Activated CD4-positive, alpha-beta T cell treated with anti-CD3 and anti-CD28 coated beads, Interleukin-2, Interleukin-6, amounts not matched to agents 100 ng/mL and 50 ng/mL, durations not matched to agents 16 hours and 8 hours (primary cell): ENCODE data around the gene FAT1.
A peak's percentile ranks its signal among the peaks of the same experiment; 100 is the strongest.

ENCODE experiments used
- DNase-seq: peaks from one replicate; pipeline ENCODE4 v3.0.0-alpha.2; 2020

FAT1 gene

DNA sequence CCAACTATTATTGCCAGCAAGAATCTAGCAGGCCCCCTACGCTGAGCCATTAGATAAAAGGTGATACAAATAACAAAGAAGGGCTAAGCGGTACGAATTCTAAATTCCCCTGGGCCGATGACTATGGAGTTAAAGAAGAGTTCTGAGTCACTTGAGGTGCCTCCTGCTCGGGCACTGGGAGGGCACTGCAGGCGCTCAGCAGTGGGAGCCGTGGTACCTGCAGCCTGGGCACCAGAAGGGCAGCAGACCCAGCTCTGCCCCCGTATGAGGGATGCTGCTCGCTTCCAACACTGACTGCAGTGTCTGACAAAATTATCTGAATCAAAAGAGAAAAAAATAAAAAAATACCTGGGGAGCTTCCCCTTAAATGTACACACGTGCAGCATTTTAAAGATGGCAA lies 124.2 kb downstream of the FAT1 start:
- DNase-seq: no peak

DNA sequence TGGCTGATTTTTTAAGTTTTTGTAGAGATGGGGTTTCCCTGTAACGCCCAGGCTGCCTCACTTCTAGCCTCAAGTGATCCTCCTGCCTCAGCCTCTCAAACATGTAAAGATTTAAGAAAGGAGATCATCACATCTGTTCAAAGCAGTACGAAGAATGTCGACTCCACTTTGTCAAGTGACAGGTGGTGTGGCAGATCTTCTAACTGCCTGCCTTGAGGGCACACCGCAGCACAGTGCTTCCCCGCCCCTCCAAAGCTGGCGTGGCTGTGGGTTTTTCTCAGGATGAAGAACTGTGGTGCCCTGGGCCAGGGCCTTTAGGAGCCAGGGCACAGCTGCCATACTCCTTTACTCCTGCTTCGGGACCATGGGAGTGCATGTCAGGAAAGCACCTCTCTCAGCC lies 125.0 kb downstream of the FAT1 start:
- no peak for DNase-seq

DNA sequence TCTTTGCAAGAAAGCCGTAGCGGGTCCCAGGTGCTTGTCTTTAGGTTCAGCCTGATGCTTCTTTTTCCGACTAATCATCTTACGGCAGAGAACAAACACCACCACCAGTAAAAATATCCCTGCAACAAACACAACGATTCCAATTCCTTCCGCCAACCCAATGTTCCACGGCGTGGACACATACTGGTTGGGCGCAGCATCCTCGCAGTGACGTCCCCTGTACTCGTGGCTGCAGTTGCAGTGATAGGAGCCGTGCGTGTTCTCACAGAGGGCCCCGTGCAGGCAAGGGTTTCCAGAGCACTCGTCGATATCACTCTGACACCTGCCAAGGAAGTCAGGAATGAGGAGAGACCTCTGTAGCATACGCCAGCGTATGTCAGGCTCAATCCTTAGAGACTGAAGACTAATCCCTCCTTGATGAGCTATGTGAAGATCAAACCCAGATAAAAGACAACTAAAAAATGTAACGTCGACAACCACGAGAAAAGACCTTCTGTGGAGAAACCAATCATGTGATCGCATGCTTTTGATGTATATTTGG lies 126.7 kb downstream of the FAT1 start:
- no peak for DNase-seq

DNA sequence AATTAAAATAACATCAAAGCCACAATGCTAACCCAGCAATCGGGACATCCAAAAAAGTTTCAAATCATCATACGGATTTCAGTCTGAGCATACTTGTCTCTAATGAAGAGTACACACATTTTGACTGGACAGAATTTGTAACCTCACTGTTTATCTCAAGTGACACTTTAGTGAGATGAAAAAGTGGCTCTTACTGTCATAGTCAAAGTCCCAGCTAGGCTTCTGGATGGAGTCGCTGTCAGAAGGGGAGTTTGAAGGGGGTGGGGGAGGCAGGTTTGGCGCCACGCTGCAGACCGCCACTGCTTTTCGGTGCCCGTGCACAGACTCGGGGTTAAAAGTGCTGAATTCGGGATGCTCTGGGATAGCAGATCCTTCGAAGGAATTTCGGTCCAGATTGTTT lies 127.3 kb downstream of the FAT1 start:
- no peak for DNase-seq

DNA sequence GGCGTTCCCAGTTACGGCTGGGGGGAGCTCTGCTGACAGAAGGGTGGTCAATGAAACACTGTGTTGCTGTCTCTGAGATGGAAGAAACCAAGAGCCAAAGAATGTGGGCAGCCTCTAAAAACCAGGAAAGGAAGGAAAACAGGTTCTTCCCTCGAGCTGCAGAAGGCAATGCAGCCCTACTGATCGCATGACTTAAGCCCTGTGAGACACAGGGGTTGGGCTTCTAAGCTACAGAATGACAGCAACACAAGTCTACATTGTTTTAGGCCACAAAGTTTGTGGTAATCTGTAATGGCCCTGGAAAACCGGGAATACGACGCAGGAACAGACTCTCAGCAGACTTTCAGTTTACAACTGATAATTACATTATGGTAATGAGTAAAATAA lies 130.1 kb downstream of the FAT1 start:
- no peak for DNase-seq

DNA sequence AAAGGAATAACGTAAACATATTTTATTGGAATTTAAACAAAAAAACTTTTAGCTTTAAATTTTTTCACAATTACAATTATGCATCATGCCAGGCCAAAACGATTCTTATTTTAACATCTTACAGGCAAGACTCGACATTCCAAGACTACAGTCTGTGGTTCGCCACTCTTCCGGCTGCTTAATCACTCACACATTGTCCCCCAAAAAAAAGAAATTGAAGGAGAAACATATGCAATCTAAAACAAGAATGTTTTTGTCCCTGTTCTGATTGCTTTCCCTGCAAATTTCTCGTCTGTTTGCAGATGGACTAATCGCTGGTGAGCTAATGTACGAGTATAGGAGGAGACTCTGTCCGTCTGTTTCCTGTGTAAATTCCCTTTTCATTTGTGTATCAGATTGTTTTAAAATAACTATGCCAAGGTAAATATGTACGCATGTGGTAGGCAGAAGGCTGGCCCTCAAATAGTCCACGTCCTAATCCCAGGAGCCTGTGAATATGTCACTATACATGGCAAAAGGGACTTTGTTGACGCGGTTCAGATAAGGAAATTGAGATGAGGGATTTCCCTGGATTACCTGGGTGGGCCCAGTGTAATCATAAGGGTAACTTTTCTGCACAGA lies 130.6 kb downstream of the FAT1 start:
- no peak for DNase-seq

DNA sequence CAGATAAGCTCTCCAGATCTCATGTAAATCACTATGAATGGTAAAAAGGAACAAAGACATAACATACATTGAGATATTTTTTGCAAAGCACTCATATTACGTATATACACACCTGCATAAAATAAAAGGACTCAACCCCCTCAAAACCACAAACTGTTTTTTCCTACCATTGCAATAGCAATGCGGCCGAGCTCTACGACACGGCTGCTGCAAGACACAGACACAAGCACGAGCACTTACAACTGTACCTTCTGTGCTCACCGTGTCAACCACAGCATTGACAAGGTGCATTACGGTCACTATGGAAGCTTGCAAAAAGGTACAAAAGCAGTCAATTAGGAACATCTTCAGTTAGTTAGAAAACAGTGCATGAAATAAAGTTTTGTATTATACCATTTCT lies 131.2 kb downstream of the FAT1 start:
- no peak for DNase-seq

DNA sequence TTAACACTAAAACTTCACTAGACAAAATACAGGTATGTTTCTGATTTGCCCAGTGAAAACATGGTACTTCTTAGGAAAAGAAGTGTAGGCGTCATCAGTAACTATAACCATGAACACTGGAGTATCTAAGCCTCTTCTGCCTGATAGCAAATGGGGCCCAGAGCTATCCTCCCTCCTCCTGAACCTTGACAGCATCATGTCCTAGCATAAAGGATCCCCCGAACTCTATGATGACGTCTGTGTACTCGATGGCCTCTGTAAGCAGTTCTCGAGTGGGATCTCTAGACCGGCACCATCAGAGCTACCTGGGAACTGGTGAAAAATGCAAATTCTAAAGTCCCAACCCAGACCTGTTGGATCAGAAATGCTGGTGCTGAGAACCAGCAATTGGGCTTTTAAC lies 132.0 kb downstream of the FAT1 start:
- no peak for DNase-seq

DNA sequence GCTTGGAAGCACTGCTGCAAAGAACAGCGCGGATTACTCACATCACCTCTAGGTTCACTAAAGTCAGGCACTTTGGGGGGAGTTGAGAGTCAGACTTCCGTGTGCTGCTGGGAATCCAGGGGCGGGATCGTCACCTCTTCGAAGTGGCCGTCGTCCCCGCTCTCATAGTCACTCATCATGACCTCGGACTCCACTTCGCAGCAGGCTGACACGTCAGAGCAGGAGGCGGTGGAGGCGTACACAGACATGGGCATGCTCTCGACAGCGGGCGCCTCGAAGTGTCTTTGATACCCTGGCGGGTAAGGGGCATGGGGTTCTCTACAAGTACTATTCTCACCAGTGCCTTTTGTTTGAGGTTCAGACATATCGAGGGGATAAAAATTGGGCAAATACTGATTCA lies 135.2 kb downstream of the FAT1 start:
- no peak for DNase-seq

DNA sequence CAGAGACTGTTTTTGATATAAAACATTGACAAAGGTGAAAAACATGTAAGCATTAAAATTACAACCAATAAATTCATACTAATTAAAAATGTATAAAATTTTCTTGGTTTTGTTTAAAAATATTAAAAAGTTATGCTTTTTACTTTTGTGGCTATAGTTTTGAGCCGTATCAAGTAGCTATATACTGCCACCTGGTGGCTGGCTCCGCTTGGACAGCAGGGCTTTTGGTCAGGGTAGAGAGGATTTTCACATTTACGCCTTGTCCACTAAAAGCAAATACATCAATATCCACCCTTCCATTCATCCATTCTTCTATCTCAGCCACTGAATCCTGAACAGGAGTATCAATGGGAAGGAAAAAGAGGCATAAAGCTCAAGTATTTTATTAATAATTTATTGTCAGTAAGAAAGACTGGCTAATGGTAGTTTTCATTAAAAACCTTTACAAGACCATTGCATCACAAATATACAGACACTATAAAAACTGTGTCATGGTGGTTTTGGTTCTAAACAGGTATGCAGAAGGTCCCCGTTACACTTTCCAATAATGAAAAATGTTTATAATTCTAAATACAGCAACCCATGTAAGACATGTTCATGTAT lies 136.1 kb downstream of the FAT1 start:
- peak; percentile 63 for DNase-seq

DNA sequence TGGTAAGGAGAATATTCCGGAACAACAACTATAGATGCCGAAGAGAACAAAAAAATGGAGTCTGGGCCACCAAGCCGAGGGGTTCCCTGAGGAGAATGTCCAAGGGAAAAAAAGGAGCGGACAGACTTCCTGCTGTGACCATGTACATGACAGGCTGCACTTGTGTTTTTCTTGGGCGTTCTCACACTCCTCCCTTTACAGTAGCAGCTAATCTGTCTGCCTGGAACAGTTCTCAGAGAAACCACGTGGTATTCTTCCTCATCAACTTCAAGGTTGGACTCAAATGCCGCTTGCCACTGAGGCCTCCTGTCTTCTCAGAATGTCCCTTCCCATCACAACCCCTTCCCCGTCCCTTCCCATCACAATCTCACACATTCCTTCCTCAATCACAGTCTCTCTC lies 137.5 kb downstream of the FAT1 start:
- DNase-seq: no peak

DNA sequence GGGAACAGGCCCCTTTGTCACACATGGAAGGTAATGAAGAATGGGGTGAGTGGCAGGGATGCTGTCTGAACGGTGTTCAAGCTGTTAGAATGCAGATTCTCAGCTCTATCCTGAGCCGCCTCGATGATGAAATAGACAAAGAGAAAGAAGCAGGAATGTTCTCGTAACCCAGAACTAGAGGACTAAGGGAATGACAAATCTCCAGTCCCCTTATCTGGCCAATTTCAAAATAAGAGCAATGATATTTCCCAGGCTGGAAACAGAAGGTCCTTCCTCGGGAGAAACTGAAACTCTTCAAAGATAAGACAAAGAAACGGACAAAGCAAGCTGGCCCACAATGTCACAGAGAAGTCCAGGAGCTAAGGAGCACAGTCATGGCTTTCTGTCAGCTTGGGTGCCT lies 138.7 kb downstream of the FAT1 start:
- DNase-seq: no peak

DNA sequence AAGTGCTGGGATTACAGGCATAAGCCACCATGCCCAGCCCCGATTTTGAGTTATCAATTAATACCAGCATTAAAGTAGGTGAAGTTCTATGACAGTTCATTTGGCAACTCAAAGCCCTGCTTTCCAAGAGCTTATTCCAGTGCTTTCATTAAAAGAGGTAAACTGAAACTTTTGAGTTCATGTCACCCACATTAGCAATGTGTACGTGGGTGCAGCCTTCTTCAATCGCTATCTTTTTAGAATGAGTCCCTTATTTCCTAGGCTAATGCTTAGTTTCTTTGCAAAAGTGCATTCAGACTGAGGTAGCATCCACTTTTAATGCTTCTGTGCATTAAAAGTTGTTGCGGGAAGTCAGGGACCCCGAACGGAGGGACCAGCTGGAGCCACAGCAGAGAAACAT lies 142.2 kb downstream of the FAT1 start:
- DNase-seq: no peak

DNA sequence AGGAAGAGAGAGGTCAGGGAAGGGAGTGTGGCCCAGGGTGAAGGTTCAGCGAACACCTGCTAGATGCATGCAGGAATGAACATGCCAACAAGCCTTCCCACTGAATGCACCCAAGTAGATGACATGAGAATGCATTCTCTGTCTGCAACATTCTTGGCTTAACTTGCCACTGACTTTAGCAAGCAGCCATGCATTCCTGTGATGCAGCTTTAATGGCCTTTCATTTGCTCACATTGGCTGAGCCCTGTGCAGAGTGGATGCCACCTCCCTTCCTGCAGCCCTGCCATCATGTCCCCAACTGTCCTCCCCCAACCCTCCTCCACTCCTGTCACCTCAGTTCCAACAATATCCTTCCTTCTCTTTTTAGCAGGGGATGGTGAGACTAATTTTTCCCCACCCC lies 143.0 kb downstream of the FAT1 start:
- no peak for DNase-seq

DNA sequence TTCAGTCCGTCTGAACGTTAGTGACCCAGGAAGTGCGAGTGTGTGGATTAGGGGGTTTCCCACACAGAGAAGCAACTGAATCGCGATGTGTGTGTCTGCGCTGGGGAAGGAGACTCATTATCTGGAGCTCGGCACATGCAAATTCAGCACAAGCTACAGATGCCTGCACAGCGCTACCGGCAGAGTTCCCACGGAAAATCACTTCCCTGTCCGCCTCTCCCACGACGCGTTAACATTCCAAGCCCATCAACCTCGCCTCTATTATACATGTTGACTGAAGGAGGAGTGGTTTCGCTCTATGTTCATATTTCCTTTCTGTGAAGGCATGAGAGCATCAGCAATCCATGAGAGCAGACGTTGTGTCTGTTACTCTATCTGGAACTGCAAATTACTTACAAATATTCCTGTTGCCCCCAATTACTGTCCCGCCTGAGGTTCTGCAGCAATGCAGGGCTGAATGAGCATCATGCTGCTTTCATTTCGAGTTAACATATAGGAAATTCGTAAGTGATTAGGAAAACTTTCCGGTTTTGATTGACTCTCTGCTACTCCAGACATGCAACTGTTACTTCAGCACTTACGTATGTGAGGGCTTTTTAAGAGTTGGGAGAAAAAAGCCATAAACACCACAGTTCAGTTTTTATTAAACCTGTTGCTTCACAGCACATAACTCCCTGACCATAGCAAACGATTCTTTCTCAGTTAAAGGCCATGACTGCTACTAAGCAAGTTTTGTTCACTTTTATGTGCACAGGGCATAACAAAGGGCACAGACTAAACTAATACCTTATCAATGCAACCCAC lies 153.3 kb downstream of the FAT1 start:
- DNase-seq: no peak

DNA sequence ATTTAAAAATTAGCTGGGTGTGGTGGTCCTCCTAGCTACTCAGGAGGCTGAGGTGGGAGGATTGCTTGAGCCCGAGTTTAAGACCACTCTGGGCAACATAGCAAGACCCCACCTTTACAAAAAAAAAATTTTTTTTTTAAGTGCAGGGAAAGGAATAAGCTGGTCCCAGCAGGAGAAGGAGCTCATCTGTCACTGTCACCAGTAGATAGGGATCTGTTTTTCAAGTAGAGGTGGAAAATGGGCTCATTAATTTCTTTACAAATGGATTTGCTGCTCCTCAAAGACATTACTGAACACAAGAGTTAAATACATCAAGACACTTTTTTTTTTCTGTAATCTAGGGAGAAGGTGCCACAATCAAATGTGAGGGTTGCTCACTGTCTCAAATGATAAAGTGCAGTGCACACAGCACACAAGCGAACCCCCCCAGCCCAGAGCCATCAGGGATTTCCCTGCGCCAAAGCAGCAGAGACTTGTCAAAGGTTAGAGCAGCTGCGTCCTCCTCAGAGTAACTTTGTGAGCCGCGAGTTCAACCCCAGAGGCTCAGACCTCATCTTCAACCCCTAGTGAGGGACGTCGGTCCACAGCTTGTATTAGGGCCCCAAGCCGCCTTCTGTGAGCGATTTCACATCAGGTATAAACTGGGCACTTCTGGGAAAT lies 154.0 kb downstream of the FAT1 start:
- DNase-seq: no peak

DNA sequence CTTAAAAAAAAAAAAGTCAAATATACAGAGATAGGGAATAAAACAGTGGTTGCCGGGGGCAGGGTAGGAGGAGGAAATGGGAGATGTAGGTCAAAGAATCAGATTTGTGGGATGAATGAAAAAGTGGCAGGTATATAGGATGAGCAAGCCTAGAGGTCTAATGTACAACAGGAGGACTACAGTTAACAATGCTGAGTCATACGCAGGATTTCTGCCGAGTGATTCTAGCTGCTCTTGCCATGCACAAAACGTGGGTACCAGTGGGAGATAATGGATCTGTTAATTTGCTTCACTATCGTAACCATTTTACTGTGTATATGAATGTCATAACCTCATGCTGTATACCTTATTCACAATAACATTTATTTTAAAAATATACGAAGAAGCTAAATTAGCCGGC lies 157.6 kb downstream of the FAT1 start:
- DNase-seq: no peak

DNA sequence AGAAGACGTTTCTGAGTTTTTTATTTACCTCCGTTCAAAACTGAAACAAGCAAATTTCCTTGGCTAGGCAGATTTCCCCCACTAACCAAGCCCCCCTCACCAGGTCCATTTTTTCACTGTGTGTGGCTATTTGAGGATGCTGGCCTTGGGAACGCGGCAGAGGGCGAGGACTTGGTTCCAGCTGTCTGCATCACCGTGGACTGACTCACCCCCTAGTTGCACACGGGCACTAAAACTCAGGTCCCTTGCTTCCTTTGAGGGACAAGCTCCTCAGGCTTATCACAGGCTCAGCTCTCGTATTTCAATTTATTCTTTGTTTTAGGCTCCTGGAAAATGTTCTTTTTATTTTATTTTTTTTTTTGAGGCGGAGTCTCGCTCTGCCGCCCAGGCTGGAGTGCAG lies 159.9 kb downstream of the FAT1 start:
- no peak for DNase-seq

DNA sequence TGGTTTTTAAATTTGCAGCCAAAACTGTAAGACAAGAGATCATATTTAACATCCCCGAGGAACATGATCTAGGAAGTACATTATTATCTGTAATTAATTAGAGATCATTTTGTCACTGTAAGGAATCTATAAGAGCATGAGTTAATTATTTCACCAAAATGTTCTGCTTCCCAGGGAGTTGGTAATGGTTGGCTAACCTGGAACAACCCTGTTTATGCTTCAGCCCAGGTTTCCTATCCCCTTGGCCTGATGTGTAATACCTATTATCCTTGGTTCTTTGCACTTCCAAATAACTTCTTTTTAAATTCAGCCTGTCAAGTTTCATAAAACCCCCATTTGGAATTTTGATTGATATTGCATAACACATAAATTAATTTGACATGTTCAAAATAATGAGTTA lies 161.9 kb downstream of the FAT1 start:
- no peak for DNase-seq

DNA sequence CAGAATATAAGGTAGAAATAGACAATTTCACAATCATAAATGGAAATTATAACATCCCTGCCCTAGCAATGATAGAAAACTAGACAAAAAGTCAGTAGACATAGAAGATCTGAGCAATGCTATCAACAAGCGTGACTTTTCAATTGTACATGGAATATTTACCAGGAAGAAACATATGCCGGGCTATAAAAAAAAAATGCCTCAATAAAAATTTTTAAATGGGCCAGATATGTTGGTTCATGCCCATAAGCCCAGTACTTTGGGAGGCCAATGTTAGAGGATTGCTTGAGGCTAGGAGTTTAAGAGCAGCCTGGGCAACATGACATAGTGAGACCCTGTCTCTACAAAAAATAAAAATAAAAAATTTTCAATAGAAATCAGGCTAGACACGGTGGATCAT lies 163.0 kb downstream of the FAT1 start:
- no peak for DNase-seq

DNA sequence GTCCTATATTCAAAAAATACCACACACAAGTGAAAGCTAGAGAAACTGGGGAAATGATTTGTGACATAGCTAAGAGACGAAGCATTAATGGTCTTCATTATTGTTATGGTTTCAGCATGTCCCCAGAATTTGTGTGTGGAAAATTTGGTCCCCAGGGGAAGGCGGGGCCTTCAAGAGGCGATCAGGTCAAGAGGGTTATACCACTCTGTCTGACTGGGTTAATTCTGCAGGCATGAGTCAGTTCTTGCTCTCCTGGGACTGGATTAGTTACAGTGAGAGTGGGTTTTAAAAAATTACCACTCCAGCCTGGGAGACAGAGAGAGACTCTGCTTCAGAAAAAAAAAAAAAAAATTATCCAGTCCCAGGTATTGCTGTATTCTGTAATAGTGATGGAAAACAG lies 166.2 kb downstream of the FAT1 start:
- DNase-seq: no peak

DNA sequence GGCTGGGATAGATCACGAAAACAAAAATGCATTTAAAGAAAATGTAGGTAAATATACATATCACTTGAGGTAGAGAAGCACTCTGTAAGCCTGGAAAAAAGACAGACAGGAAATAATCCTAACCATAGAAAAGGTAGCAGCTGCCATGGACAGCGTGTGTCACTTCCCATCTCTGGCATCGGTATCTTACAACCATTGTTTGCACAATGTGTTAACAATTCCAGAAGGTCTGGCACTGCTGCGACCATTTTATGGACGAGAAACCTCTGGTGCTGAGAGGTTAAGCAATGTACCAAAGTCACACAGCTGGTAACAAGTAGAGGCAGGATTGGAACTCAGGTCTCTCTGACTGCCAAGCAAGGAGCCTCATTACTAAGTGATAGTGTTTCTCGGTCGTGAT lies 166.6 kb downstream of the FAT1 start:
- DNase-seq: no peak

DNA sequence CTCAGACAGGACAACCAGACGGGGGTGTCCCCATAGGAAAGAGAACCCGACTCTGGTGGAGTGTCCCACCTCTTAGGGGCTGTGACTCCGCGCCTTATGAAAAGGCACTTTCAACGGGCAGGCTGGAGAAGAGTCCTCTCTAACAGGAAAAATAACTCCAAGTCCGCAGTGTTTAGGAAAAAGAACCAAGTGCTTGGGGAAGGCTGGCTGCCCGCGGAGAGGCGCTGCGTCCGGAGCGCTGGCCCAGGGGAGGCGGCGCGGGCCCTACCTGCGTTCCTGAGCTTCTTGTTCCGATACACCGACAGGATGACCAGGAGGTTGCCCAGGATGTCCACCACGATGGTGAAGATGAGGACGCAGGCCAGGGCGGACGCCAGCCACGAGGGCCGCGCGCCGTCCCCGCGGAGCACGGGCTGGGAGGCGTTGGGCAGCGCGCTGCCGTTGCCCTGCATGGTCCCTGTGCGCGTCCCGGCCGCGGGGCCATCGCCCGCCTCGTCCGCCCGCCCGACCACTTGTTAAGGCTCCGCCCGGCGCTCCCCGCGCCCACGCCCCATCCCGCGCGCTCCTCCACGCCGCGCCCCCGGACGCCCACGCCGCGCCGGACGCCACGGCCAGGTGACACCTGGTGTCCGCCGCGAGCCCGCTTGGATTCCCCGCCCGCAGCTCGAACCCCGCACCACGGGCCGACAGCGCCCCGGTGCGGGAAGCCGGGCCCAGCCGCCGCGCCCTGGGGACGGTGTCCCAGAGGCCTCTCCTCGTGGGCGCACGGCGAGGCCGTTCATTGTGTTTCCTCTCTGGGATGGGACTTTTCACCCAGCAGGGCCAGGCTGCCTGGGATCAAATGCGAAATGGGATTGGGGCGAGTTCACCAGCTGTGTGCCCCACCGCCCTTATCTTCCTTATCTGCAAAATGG lies 168.5 kb downstream of the FAT1 start, which contains the start of gene MTNR1A:
MTNR1A (minus strand) TSS at position 654 of the 914 bp plus-strand sequence; CDS start at position 452, 202 bp downstream.
- DNase-seq: no peak
